Measurements from ENCODE around the gene PARP3. TPM values are rescaled to one million over a fixed set of nuclear protein-coding genes. Genes with fewer than 3 reads are reported as not detected.
"Not testable (repeated sequence)": the region's sequence is repeated elsewhere in the genome, so short reads cannot be mapped to it uniquely, and the experiment has no call there.

The PARP3 gene
- total RNA-seq, 1 experiment from 2014 or later = 6.4 TPM

DNA sequence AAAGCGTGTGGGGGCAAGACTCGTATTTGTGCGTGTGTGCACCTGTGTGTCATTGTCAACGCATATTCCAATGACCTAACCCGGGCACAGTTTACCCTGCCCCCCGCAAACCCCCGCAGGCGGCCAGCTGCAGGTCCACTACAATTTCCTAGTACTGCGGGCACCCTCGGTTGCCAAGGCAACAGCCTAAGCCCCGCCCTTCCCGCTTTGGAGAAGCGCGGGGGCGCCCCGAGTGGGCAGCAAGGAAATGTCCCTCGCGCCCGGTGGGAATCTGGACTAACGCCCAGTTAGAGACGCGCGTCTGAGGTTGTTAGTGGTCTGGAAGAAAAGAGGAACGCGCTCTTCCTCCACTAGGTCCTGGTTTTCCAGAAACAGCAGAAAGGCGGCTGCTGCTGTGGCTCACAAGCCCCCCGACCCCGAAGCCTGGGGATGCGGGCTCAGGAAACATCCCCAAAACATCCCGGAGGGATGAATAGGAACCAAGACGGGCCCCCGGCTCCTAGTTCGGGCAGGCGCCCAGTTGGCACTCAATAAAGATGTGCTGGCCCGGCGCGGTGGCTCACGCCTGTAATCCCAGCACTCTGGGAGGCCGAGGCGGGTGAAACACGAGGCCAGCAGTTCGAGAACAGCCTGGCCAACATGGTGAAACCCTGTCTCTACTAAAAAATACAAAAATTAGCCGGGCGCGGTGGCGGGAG is 33.8 kb downstream of the PARP3 start:
- peak; percentile 95 for DNase-seq (ENCODE audit: low spot score)
- in situ Hi-C loops (cut with HindIII; ENCODE audit: low sequenced_read_pairs) = no loop called here

DNA sequence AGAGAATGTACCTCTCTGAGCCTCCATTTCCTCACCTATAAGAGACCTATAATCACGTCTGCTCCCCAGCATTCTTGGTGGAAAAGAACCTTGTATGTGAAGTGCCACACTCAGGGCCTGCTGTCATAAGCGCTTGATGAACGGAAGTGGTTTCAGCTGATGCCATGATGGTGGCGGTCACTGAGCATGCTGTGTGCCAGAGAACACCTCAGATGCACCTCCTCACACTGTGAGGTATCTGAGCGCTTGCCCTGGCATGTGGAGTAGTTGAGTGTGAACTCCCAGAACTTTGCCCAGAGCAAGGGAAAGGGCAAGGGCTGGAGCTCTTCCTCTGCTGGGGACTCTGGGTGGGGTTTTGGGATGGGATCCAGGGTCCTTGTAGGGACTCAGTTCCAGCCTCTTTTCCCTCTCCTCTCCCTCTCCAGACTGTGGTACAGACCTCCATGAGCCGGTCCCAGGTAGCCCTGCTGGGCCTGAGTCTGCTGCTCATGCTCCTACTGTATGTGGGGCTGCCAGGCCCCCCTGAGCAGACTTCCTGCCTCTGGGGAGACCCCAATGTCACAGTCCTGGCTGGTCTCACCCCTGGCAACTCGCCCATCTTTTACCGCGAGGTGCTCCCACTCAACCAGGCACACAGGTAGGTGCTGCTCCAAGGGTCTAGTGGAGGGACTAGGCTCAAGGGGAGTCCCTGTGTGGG is 35.4 kb downstream of the PARP3 start:
- DNase-seq (ENCODE audit: low spot score) = peak; percentile 16
- in situ Hi-C loops (cut with HindIII; ENCODE audit: low sequenced_read_pairs) = no loop called here

DNA sequence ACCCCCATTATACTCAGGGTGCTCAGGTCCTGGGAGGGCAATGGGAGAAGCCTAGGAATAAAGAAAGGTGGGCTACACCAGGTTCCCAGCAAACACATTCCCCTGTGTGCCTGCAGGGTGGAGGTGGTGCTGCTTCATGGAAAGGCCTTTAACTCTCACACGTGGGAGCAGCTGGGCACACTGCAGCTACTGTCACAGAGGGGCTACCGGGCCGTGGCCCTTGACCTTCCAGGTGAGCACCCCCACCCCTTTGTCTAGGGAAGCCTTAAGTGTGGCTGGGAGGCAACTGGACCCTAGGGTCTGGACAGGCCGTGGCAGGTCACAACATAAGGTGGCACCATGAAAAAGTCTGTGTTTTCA is 36.0 kb downstream of the PARP3 start:
- DNase-seq (ENCODE audit: low spot score) = no peak
- in situ Hi-C loops (cut with HindIII; ENCODE audit: low sequenced_read_pairs) = no loop called here

DNA sequence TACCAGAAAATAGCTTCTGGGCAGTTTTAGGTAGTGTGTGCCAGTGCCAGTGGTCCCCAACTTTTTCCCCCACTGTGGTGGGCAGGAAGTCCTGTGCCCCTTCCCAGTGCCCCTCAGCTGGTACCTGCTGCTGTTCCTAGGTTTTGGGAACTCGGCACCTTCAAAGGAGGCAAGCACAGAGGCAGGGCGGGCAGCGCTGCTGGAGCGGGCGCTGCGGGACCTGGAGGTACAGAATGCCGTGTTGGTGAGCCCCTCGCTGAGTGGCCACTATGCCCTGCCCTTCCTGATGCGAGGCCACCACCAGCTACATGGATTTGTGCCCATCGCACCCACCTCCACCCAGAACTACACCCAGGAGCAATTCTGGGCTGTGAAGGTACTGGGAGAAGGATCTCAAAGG is 38.1 kb downstream of the PARP3 start:
- in situ Hi-C loops (cut with HindIII; ENCODE audit: low sequenced_read_pairs) = no loop called here

DNA sequence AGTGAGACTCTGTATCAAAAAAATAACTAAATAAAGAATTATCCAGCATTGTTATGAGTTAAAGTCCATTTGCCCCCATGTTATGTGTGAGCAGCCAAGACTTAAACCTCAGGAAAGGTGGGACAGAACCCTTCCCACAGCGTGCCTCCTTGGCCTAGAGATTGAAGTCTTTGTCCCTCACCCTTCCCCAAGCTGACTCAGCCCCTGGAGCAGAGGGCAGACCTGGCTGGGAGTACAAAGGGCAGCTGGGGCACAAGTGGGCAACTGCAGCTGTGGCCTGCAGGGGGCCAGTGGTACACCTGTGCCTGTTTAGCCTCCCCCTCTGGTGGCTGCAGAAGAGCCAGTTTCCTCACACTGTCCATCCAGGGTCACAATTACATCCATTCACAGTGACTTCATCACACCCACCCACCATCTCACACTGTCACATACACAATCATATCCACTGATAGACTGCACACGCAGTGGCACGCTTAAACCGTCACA is 40.2 kb downstream of the PARP3 start:
- DNase-seq (ENCODE audit: low spot score) = no peak
- in situ Hi-C loops (cut with HindIII; ENCODE audit: low sequenced_read_pairs) = no loop called here

More for the DNA sequence above, 38.1 kb downstream of the PARP3 start:
- no peak for DNase-seq (ENCODE audit: low spot score)

DNA sequence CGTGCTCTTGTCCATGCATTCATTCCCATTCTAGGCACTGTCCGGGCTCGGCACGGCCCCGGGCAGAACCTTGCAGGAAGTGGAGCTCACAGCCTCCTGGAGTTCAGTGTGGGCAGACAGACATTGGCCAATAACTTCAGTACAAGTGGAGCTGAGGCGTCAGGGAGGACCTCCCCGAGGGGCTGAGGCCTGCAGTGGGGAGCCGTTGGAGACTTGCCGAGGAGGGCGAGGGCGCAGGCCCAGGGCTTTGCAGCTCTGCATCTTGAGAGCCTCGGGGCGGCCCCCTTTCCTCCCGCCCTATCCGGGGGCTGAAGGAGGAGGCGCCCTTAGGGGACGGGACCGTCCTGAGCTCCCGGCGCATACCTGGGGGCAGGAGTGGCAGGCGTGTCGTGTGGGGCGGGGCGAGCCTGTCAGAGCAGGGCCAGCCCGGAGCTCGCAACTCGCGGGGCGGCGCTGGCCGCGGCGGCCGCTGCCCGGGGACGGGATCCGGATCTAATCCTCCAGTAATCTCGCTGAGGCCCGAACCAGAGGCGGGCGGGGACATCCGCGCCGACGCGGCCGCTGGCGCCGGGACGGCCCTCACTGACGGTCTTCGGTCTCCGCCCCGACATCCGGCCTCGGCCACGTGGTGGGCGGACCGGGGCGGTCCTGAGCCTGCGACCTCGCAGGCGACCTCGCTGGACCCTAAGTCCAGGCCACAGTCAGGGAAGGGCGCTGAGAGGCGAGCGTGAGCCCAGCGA is 40.8 kb downstream of the PARP3 start, which contains the start of gene ACY1:
ACY1 (plus strand) TSS at position 698 of the 740 bp plus-strand sequence. CDS start 530 bp downstream, outside the sequence.
- peak; percentile 53 for DNase-seq (ENCODE audit: low spot score)
- in situ Hi-C loops (cut with HindIII; ENCODE audit: low sequenced_read_pairs) = no loop called here

DNA sequence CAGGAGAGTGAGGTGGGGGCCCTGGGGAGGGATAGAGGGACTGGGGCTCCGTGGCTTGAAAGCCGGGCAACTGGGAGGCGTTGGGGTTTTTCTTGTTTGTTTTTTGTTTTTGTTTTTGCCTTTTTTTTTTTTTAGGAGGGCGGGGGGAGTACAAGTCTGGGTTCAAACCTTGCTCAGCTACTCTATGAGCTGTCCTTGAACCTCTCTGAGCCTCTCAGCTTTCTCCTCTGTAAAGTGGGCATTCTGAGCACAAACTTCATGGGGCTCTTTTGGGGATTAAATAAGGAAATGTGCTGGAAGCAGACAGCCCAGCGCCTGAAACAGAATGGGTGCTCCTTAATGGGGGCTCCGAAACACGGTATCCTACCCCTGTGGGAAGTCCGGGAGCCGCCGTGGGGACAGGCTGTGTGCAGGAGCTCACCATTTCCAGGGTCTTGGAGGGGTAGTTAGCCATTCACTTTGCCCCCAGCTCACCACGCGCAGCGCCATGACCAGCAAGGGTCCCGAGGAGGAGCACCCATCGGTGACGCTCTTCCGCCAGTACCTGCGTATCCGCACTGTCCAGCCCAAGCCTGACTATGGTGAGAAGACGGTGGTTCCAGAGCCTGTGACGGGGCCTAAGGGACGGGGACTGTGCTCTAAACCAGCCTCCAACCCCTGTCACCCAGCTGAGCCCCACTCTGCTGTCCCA is 41.6 kb downstream of the PARP3 start:
- no peak for DNase-seq (ENCODE audit: low spot score)

DNA sequence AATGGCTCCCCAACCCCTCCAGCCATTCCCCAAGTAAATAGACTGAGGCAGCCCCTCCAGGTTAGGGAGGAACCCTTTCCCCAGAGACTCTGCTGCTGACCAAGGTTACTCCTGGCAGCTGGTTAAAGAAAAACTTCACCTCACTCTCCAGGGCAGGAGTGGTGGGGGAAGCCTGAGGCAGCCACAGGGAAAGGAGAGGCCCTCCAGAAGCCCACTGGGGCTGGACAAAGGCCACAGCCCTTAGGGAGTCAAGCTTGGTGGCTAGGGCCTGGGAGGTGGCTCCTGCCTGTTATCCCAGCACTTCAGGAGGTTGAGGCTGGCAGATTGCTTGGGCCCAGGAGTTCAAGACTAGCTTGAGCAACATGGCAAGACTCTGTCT is 42.1 kb downstream of the PARP3 start:
- DNase-seq (ENCODE audit: low spot score) = no peak
- in situ Hi-C loops (cut with HindIII; ENCODE audit: low sequenced_read_pairs) = no loop called here

More for the DNA sequence above, 41.6 kb downstream of the PARP3 start:
- in situ Hi-C loops (cut with HindIII; ENCODE audit: low sequenced_read_pairs) = no loop called here

DNA sequence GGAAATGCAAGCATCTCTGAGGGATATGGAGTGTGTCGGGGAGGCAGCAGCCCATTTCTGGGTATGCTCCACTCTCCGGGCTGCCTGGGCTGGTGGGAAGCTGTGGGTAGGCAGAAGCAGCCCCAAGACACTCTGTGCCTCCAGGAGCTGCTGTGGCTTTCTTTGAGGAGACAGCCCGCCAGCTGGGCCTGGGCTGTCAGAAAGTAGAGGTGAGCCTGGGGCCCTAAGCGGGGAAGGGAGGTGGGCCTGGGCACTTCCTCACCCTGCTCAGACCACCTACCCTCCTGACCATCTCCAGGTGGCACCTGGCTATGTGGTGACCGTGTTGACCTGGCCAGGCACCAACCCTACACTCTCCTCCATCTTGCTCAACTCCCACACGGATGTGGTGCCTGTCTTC is 42.9 kb downstream of the PARP3 start:
- DNase-seq (ENCODE audit: low spot score) = no peak
- in situ Hi-C loops (cut with HindIII; ENCODE audit: low sequenced_read_pairs) = no loop called here

DNA sequence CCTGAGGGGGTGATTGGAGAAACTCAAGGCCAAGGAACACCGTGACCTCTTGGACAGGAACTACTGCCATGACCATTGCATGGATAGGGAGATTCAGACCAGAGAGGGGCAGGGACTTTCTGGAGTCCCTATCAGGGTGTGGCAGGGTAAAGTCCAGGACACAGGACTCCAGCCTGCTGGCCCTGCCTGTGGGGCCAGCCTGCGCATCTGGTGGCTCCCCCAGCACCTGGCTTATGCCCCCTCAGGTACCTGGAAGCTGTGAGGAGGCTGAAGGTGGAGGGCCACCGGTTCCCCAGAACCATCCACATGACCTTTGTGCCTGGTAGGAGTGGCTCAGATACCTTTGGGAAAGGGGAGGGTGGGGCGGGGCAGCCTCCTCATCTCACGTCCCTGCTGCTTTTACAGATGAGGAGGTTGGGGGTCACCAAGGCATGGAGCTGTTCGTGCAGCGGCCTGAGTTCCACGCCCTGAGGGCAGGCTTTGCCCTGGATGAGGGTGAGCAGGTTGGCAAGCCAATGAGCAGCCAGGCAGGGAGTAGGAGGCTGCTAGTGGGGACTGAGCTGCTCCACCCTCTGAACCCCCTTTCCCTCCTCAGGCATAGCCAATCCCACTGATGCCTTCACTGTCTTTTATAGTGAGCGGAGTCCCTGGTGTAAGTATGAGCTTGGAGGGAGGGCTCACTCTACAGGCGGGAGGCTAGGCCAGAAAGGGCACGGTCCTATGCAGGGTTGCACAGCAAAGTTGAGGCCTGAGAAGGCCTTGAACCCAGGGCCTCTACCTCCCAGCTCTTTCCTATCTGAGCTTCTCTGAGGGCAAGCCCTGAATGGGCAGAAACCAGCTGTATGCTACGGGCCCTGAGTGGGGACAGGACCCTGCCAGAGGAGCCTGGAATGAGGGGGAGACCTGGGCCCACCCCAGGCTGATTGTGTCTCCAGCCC is 44.1 kb downstream of the PARP3 start:
- no peak for DNase-seq (ENCODE audit: low spot score)
- in situ Hi-C loops (cut with HindIII; ENCODE audit: low sequenced_read_pairs) = no loop called here

DNA sequence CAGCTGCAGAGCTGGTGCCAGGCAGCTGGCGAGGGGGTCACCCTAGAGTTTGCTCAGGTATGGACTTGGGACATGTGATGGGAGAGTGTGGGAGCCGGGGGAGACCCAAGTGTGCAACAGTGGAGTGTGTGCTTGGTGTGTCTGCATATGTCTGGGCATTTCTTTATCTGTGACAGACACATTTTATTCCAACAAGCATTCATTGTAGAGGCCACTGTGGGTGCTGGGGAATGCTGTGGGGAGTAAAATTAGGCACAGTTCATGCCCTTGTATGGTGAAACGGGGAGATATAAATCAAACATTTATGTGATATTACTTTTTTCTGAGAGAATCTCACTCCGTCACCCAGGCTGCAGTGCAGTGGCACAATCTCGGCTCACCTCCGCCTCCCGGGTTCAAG is 45.4 kb downstream of the PARP3 start:
- no peak for DNase-seq (ENCODE audit: low spot score)
- in situ Hi-C loops (cut with HindIII; ENCODE audit: low sequenced_read_pairs) = no loop called here

DNA sequence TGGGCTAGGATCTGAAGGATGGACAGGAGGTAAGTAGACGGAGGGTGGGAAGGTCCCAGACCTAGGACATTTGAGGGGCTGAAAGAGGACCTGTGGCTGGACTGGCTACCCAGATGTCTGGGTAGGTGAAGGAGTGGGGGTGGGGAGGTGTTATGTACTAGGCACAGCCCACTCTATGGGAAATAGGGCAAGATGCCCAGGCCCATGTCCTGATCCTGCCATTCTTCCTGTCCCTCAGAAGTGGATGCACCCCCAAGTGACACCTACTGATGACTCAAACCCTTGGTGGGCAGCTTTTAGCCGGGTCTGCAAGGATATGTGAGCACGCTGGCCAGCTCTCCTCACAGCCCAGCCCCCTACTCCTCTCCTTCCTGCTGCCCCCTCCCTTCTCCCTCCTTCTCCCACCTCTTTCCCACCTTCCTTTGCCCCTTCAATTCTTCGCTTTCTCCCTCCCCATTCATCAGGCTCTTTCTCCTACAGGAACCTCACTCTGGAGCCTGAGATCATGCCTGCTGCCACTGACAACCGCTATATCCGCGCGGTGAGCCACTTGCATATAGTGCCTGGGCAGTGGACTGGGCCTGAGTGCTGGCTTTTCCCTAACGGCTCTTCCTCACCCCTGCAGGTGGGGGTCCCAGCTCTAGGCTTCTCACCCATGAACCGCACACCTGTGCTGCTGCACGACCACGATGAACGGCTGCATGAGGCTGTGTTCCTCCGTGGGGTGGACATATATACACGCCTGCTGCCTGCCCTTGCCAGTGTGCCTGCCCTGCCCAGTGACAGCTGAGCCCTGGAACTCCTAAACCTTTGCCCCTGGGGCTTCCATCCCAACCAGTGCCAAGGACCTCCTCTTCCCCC is 46.4 kb downstream of the PARP3 start:
- no peak for DNase-seq (ENCODE audit: low spot score)
- in situ Hi-C loops (cut with HindIII; ENCODE audit: low sequenced_read_pairs) = no loop called here

DNA sequence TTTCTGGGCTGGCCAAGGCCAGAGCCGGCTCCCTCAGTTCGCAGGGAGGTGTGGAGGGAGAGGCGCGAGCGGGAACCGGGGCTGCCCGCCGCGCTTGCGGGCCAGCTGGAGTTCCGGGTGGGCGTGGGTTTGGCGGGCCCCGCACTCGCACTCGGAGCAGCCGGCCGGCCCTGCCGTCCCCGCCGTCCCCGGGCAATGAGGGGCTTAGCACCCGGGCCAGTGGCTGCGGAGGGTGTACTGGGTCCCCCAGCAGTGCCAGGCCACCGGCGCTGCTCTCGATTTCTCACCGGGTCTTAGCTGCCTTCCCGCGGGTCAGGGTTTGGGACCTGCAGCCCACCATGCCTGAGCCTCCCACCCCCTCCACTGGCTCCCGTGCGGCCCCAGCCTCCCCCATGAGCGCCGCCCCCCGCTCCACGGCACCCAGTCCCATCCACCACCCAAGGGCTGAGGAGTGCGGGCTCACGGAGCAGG is 48.4 kb downstream of the PARP3 start:
- DNase-seq (ENCODE audit: low spot score); in situ Hi-C loops (cut with HindIII; ENCODE audit: low sequenced_read_pairs): not testable (repeated sequence)

DNA sequence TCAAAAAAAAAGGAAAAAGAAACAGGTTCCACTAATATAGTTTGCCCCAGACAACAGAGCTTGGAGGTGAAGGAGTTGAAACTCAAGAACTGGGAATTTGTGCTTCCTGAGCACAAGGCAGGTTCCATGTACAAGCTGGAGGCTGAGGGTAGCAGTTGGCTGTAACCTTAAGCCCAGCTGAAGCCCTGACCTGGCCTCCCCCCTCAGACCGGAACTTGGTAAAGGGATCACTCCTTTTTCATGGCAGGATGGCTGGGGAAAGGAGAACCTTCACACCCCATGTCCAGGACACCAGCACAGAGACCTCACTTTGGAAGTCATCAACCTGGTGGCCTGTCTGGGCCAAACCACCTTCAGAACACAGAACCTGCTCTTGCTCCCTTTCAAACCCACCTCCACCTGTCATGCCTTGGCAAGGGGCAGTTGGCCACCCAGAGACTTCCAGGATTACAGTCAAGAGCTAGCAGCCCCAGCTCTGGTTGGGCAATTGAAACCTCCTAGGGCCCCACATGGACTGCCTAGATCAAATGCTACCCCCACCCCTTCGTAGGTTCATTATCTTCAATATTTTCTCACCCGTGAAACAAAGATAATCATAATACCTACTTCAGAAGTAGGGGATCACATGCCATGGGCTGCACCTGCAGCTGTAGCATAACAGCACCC is 50.0 kb downstream of the PARP3 start:
- no peak for DNase-seq (ENCODE audit: low spot score)
- in situ Hi-C loops (cut with HindIII; ENCODE audit: low sequenced_read_pairs) = no loop called here

DNA sequence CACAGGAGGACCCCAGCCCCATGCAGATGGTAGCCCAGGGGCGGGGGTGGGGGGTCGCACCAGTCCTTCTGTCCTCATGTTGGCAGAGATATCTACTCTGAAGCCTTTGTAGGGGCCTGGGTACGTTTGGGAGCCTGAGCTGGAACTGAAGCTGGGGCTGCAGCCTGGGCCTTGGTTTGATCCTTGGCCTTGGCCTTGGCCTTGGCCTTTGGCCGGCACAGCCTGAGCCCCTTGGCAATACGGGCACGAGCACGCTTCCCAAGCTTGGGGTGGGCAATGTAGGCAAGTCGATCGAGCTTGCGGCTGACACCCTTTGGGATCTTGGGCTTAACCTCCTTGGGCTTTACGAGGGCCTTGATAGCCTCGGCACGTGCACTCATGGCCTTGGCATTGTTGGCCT is 51.5 kb downstream of the PARP3 start:
- in situ Hi-C loops (cut with HindIII; ENCODE audit: low sequenced_read_pairs); DNase-seq (ENCODE audit: low spot score): not testable (repeated sequence)

DNA sequence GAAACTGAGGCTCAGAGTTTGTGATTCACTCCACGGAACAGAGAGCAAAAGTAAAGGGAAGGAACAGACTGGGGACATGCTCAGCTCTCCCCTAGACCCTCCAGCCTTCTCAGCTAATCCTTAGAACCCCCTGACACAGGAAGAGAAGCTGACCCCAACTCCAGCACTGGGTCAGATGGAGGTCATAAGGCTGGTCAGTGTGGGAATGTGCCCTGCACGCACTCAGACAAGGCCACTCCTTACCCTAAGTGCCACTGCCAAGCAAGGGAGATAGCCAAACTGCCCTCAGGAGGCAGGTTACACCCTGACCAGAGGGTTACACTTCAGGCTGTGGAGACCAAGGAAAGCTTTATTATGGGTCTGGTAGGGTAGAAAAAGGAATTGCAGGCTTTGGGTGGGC is 52.4 kb downstream of the PARP3 start:
- in situ Hi-C loops (cut with HindIII; ENCODE audit: low sequenced_read_pairs) = no loop called here

More for the DNA sequence above, 52.4 kb downstream of the PARP3 start:
- no peak for DNase-seq (ENCODE audit: low spot score)

All from G401 (cell line).